MCF 10A (cell line): Measurements from ENCODE around the gene USP6NL. TPM values are rescaled to one million over a fixed set of nuclear protein-coding genes. Genes with fewer than 3 reads are reported as not detected.

Experiments used
- BruUV-seq: library from RNA; stranded (reverse); fragments of 400-500 nt; replicated peaks from 2 replicates; lab custom pipeline; 2021; lab: Mats Ljungman, UMichigan
- CTCF ChIA-PET: fragments of 300-600 bp; sonication (Branson Sonifier 250); formaldehyde crosslinking; extraction: SDS; loops from one replicate; lab custom pipeline; 2021; ENCODE audit warnings: antibody characterized with exemption, inconsistent platforms; lab: Yijun Ruan, JAX
- POLR2A ChIA-PET: fragments of 300-600, 350-650 bp; sonication (Branson Sonifier 250); formaldehyde crosslinking; extraction: SDS; loops from one replicate; lab custom pipeline; 2020; ENCODE audit warnings: antibody characterized with exemption, inconsistent platforms; lab: Yijun Ruan, JAX
- DNase-seq: peaks from one replicate; pipeline ENCODE4 v3.0.0-alpha.2; 2018; ENCODE audit not compliant: unreplicated experiment
- H3K27ac Mint-ChIP-seq: one replicate; pipeline ENCODE4 v1.8.0; 2022; ENCODE audit warnings: mild to moderate bottlenecking, low read depth, mixed read lengths; ENCODE audit not compliant: unreplicated experiment
- H3K27me3 Mint-ChIP-seq: one replicate; pipeline ENCODE4 v1.8.0; 2022; ENCODE audit warnings: mixed read lengths; ENCODE audit not compliant: insufficient read depth, unreplicated experiment
- H3K36me3 Mint-ChIP-seq: one replicate; pipeline ENCODE4 v1.8.0; 2022; ENCODE audit warnings: mild to moderate bottlenecking, moderate library complexity, mixed read lengths; ENCODE audit not compliant: insufficient read depth, unreplicated experiment
- H3K4me1 Mint-ChIP-seq: one replicate; pipeline ENCODE4 v1.8.0; 2022; ENCODE audit warnings: mixed read lengths; ENCODE audit not compliant: insufficient read depth, unreplicated experiment
- H3K4me3 Mint-ChIP-seq: one replicate; pipeline ENCODE4 v1.8.0; 2022; ENCODE audit warnings: mild to moderate bottlenecking, moderate library complexity, mixed read lengths; ENCODE audit not compliant: unreplicated experiment
- H3K9me3 Mint-ChIP-seq: one replicate; pipeline ENCODE4 v1.8.0; 2022; ENCODE audit warnings: mixed read lengths; ENCODE audit not compliant: unreplicated experiment
- intact Hi-C: fragments of 100-400 bp; cut with micrococcal nuclease; formaldehyde crosslinking; loops from 2 replicates; pipeline ENCODE4 v1.14.1; 2022
- total RNA-seq: library from RNA; stranded (reverse); gene quantifications from 2 replicates; pipeline ENCODE4 v1.2.3, GENCODE V29; 2022
- TF ChIP-seq, protein P1 (sequence below): fragments of 200-600 bp; IDR thresholded peaks from one replicate; pipeline ENCODE4 v1.8.0; 2022; ENCODE audit warnings: antibody characterized with exemption, mild to moderate bottlenecking; ENCODE audit not compliant: unreplicated experiment

USP6NL gene
- total RNA-seq, 1 experiment from 2014 or later = 19.2 TPM

DNA sequence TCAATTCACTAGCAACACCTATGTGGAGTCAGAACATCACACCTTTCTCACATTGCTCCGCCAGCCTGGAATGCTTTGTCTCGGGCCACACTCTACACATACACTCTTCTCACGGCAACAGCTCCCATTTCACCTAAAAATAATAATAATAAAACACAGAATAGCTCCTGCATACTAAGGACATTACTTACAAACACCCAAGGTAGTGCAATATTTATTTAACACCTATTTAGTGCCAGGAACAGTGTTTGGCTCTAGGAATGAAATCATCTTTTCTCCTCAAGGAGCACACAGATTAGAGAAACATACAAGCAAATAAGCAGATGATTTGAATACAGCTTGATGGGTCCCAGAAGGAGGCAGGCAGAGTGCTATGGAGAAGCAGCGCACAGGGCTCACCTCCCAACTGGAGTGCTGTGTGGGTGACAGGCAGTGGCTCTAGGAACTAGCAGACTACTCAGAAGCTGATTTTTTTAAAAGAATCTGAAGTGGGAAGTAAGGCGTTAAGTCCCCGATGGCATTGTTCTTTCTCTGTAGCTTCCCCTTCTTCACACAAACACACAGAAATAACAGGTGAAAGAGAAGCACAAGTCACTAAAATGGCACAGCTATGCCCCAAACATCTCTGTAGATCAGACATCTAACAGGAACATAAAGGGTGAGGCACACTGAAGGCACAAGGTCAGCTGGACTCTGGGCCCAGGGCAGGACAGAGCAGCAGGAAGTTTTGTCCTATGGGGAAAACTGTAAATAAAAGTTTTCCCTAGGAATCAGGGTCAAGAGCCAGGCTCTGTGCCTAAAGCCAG, 16.7 kb downstream of the USP6NL start:
- TF ChIP-seq, protein P1, sequence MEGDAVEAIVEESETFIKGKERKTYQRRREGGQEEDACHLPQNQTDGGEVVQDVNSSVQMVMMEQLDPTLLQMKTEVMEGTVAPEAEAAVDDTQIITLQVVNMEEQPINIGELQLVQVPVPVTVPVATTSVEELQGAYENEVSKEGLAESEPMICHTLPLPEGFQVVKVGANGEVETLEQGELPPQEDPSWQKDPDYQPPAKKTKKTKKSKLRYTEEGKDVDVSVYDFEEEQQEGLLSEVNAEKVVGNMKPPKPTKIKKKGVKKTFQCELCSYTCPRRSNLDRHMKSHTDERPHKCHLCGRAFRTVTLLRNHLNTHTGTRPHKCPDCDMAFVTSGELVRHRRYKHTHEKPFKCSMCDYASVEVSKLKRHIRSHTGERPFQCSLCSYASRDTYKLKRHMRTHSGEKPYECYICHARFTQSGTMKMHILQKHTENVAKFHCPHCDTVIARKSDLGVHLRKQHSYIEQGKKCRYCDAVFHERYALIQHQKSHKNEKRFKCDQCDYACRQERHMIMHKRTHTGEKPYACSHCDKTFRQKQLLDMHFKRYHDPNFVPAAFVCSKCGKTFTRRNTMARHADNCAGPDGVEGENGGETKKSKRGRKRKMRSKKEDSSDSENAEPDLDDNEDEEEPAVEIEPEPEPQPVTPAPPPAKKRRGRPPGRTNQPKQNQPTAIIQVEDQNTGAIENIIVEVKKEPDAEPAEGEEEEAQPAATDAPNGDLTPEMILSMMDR = no peak
- no peaks in the 10 kb centered on the region for H3K36me3 Mint-ChIP-seq
- BruUV-seq = no TSS peak
- no peaks in the 10 kb centered on the region for H3K9me3 Mint-ChIP-seq
- POLR2A ChIA-PET = interaction anchor here (0.7 to 0.8 kb wide), 2 partner anchors 9 to 53 kb away, joined by 3 to 4 read pairs; no protein-coding TSS in a partner anchor
- no peak overlapping the region for H3K4me3 Mint-ChIP-seq
- H3K4me1 Mint-ChIP-seq = peaks cover 15% of the 10 kb centered on the region
- CTCF ChIA-PET = interaction anchor here (0.8 to 1.3 kb wide), 2 partner anchors 14 to 17 kb away, joined by 3 read pairs; no protein-coding TSS in a partner anchor
- DNase-seq = no peak
- no peaks in the 10 kb centered on the region for H3K27me3 Mint-ChIP-seq
- intact Hi-C loops = no loop called here
- no peak overlapping the region for H3K27ac Mint-ChIP-seq

DNA sequence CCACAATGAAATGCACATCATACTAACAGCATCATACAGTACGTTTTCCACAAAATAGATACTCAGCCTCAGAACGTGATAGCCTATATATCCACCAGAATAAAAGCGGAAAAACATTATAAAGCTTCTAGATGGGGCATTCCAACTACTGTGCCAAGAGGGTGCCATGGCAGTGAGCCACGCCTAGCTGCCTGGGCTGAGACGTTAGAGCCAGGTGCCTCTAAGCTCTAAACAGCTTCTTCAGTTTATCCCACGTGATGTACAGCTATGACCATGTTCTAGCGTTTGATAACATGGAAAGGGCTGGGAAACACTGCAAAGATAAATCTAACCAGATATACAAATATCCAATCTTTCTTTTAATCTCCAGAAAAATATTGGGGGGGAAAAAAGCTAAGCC, 17.8 kb downstream of the USP6NL start:
- Mint-ChIP-seq H3K9me3 (no peaks in the 10 kb centered on the region), H3K4me3 (no peak overlapping the region), H3K27ac (no peak overlapping the region), H3K27me3 (no peaks in the 10 kb centered on the region), H3K36me3 (no peaks in the 10 kb centered on the region), H3K4me1 (peaks cover 15% of the 10 kb centered on the region)
- ChIA-PET POLR2A (interaction anchor here (0.6 to 1.5 kb wide), 4 partner anchors 10 to 699 kb away, joined by 3 to 5 read pairs (median 4); no protein-coding TSS in a partner anchor), CTCF (no interaction called here)
- no TSS peak for BruUV-seq
- intact Hi-C loops = no loop called here
- DNase-seq = no peak
- TF ChIP-seq, protein P1 = no peak

DNA sequence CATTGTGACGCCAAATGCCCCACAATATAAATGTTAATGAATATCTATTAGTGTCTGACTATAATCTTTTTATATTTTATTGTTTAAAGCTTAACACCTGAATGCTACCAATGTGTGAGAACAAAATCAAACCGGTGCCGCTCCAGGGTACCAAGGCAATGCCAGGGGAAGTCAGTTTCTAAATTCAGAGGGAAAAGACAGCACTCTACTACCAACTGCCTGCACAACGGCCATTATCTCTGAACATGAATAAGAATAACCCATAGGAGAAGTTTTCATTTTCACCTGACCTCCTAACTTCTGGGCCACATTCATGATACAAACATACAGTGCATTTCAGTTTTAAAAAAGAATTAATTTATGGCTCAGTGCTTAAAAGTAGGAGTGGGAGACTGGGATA, 21.7 kb downstream of the USP6NL start:
- intact Hi-C loops = no loop called here
- Mint-ChIP-seq H3K36me3 (no peaks in the 10 kb centered on the region), H3K27ac (no peak overlapping the region), H3K4me3 (no peak overlapping the region), H3K27me3 (no peaks in the 10 kb centered on the region), H3K9me3 (no peaks in the 10 kb centered on the region), H3K4me1 (peaks cover 22% of the 10 kb centered on the region)
- BruUV-seq = no TSS peak
- ChIA-PET CTCF (interaction anchor here (1.1 kb wide), 1 partner anchor 10 kb away, joined by 3 read pairs; no protein-coding TSS in a partner anchor), POLR2A (interaction anchor here (0.7 to 1.6 kb wide), 3 partner anchors 13 to 20 kb away, joined by 3 to 5 read pairs (median 4); no protein-coding TSS in a partner anchor)
- no peak for DNase-seq
- TF ChIP-seq, protein P1 = no peak

DNA sequence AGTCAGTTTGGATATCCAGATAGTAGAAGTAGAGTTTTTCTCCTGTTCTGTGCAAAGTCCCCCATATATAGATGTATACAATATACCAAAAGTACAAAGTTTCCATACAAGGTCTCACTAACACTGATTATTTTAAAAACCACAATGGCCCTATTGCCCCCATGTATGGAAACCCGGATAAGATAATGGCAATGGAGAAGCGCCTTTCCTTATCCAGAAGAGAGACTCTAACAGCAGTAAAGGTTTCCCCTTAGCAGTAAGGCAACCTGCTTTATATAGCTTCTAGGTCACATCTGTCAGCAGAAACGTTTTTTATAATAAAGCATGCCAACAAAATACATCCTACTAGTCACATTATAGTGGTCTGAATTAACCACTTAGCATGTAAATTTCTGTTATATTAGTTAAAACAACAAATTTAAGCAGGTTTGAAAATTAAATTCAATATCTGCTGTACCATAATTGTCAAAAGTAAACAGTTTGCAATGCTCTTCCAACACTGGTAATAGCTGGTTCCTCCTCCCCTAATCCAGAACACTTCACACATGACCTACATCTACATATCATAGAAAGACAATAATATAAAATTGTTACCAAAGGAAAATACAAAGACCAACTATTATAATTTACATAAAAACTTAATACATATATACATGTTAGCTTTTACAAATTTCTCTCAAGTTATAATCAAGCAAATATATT, 22.4 kb downstream of the USP6NL start:
- ChIA-PET POLR2A (interaction anchor here (0.8 to 1.6 kb wide), 3 partner anchors 12 to 23 kb away, joined by 3 to 5 read pairs (median 4); partner anchors contain the start of gene USP6NL), CTCF (interaction anchor here (1.1 kb wide), 1 partner anchor 9 kb away, joined by 3 read pairs; no protein-coding TSS in a partner anchor)
- Mint-ChIP-seq H3K27ac (no peak overlapping the region), H3K36me3 (no peaks in the 10 kb centered on the region), H3K27me3 (no peaks in the 10 kb centered on the region), H3K4me1 (peaks cover 17% of the 10 kb centered on the region), H3K9me3 (no peaks in the 10 kb centered on the region), H3K4me3 (no peak overlapping the region)
- TF ChIP-seq, protein P1 = no peak
- intact Hi-C loops = no loop called here
- no TSS peak for BruUV-seq
- DNase-seq = no peak
